IPS-18a (cell line): ENCODE data around the gene LTBP2.

ENCODE experiments used
- H3K27ac ChIP-seq: one replicate; pipeline ENCODE4 v1.5.1; 2013; ENCODE audit warnings: low read length
- H3K27me3 ChIP-seq: one replicate; pipeline ENCODE4 v1.6.1; 2013; ENCODE audit warnings: mild to moderate bottlenecking, low read length; ENCODE audit not compliant: control insufficient read depth, insufficient read depth
- H3K36me3 ChIP-seq: one replicate; pipeline ENCODE4 v1.6.1; 2013; ENCODE audit warnings: low read depth, low read length; ENCODE audit not compliant: control insufficient read depth
- H3K4me1 ChIP-seq: one replicate; pipeline ENCODE4 v1.6.1; 2013; ENCODE audit warnings: low read depth, low read length; ENCODE audit not compliant: control insufficient read depth
- H3K4me3 ChIP-seq: one replicate; pipeline ENCODE4 v1.5.1; 2013; ENCODE audit warnings: low read length
- H3K9ac ChIP-seq: one replicate; pipeline ENCODE4 v1.6.1; 2013; ENCODE audit warnings: mild to moderate bottlenecking, low read length, moderate library complexity
- H3K9me3 ChIP-seq: one replicate; pipeline ENCODE4 v1.6.1; 2013; ENCODE audit warnings: low read depth, low read length; ENCODE audit not compliant: control insufficient read depth

The LTBP2 gene

DNA sequence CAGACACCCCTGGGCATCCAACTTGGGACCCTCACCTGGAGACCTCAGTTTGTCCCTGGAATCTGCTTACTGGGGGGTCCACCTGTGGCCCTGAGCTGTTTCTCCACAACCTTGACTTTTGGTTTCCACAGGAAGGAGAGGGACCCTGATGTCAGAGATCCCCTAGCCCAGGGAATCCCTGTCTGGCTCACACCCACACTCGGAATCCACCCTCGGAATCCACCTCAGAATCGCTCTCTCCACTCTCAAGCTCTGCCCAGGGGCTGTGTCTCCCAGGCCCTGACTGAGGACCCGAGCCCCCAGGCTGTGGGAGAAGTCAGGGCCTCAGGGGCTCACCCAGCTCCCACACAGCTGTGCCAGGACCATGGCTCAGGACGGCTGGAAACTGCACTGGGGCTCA lies 17.4 kb downstream of the LTBP2 start:
- Histone ChIP-seq H3K9ac (no peak overlapping the region), H3K4me1 (no peaks in the 10 kb centered on the region), H3K27me3 (no peaks in the 10 kb centered on the region), H3K9me3 (no peaks in the 10 kb centered on the region), H3K27ac (no peak overlapping the region), H3K4me3 (no peak overlapping the region), H3K36me3 (no peaks in the 10 kb centered on the region)

DNA sequence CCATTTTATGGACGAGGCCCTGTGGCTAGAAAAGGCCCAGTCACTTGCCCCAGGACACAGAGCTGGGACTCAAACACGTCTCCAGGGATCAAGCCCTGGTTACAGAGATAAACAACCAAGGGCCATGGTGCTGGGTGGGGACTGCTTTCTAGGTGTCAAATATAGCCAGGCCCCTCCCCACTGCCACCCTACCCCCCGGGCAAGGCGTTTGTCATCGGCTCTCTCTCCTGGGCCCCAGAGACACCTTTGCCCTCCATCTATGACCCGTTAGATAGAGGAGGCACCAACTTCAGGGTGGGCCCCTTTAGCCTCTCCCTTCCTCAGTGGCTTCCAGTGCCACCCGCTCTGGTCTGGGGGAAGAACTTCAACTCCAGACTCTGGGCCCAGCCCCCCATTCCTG lies 18.0 kb downstream of the LTBP2 start:
- H3K27ac ChIP-seq, result no peak overlapping the region
- H3K27me3 ChIP-seq, result no peaks in the 10 kb centered on the region
- H3K9me3 ChIP-seq, result no peaks in the 10 kb centered on the region
- no peaks in the 10 kb centered on the region for H3K36me3 ChIP-seq
- no peak overlapping the region for H3K4me3 ChIP-seq
- no peaks in the 10 kb centered on the region for H3K4me1 ChIP-seq
- H3K9ac ChIP-seq, result no peak overlapping the region

DNA sequence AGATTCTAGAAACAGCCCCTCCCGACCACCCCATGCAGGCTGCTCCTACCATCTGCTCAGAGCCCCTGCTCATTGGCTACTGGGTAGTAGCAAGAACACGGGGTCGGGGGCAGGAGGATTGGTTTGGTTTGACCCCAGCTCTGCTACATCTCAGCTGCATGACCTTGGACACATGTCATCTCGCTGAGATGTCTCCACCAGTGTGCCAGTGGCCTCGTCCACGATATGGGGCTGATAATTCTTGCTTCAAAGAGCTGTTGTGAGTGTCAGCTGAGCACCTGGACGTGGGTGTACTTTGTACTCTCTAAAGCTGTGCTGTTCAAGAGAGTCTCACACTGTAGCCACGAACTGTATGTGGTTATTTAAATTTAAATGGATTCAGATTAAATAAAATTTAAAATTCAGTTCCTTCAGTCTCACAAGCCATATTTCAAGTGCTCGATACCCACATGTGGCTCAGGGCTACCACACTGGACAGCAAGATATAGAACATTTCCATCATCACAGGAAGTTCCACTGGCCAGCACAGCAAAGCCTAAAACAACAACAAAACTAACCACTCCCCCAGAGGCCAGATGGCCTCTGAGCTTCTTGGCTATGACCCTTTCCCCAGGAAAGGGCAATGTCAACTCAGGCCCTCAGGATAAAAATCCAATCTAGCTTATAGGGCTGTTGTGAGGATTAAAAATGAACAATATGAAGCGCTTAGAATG lies 18.6 kb downstream of the LTBP2 start:
- no peaks in the 10 kb centered on the region for H3K27me3 ChIP-seq
- no peak overlapping the region for H3K4me3 ChIP-seq
- no peak overlapping the region for H3K9ac ChIP-seq
- no peak overlapping the region for H3K27ac ChIP-seq
- H3K4me1 ChIP-seq, result no peaks in the 10 kb centered on the region
- no peaks in the 10 kb centered on the region for H3K9me3 ChIP-seq
- no peaks in the 10 kb centered on the region for H3K36me3 ChIP-seq

DNA sequence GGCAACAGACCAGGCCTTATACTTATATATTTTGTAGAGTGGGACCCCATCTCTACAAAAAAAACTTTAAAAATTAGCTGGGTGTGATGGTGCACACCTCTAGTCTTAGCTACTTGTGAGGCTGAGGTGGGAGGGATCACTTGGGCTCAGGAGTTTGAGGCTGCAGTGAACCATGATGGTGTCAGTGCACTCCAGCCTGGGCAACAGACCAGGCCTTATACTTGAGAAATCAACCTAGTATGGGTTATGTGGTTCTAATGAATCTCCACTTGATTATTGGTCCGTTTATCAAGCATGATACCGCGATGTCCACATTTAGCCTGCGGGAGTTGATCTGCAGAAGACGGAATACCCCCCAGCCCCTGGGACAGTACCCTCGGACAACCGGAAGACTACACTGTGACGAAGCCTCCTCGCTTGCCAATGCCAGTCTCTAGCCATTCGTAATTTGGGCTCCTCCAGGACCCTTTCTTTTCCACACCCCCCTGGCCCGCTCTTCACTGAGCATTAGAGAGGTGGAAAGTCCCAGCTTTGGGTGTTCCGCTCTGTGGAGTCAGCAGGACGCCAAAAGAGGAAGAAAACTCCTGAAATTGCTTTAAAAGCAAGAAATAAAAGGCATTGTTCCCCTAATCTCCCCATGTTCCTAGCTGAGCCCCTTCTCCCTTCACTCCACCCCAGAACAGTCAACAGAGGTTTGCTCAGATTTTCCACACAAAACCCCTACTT lies 19.4 kb downstream of the LTBP2 start:
- no peaks in the 10 kb centered on the region for H3K9me3 ChIP-seq
- H3K4me1 ChIP-seq, result no peaks in the 10 kb centered on the region
- H3K9ac ChIP-seq, result no peak overlapping the region
- H3K4me3 ChIP-seq, result no peak overlapping the region
- H3K27me3 ChIP-seq, result no peaks in the 10 kb centered on the region
- no peak overlapping the region for H3K27ac ChIP-seq
- H3K36me3 ChIP-seq, result no peaks in the 10 kb centered on the region

DNA sequence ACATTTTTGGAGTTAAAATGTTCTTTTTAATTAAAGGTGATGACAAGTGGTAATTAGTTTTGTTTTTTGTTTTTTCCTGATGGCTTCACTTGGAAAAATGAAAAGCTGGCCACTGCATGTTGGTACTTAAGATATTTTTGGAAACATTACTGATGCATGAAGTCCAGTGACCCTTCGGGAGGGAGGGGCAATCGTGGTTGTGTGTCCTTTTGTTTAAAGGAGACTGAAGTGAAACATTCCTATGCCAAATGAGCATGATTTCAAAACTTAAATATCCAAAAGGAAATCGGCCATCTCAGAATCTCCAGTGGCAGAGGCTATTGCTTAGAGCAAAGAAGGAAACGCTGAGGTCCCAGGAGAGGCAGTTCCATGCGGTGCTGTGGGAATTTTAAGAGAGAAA lies 20.1 kb downstream of the LTBP2 start:
- Histone ChIP-seq H3K9me3 (no peaks in the 10 kb centered on the region), H3K27ac (no peak overlapping the region), H3K4me3 (no peak overlapping the region), H3K27me3 (no peaks in the 10 kb centered on the region), H3K9ac (no peak overlapping the region), H3K4me1 (no peaks in the 10 kb centered on the region), H3K36me3 (no peaks in the 10 kb centered on the region)

DNA sequence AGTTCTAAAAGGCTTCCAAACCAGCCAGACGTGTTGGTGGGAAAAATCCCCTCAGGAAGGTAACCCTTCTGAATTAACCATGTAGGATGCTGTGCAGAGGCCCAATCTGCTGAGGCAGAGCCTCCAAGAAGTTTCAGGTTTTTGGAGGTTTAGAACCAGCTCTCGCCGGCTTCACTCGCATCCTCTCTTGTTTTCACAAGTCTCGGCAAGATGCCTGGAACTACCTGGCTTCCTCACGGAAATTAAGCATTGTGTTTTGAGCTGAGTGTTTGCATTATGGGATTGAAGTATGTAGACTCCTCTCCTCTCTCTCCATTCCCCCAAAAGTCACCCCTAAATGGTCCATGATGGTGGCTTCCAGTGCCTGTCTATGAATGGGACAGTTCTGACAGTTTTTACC lies 20.6 kb downstream of the LTBP2 start:
- H3K27me3 ChIP-seq, result no peaks in the 10 kb centered on the region
- no peaks in the 10 kb centered on the region for H3K4me1 ChIP-seq
- no peak overlapping the region for H3K9ac ChIP-seq
- no peak overlapping the region for H3K27ac ChIP-seq
- no peaks in the 10 kb centered on the region for H3K9me3 ChIP-seq
- H3K4me3 ChIP-seq, result no peak overlapping the region
- no peaks in the 10 kb centered on the region for H3K36me3 ChIP-seq

DNA sequence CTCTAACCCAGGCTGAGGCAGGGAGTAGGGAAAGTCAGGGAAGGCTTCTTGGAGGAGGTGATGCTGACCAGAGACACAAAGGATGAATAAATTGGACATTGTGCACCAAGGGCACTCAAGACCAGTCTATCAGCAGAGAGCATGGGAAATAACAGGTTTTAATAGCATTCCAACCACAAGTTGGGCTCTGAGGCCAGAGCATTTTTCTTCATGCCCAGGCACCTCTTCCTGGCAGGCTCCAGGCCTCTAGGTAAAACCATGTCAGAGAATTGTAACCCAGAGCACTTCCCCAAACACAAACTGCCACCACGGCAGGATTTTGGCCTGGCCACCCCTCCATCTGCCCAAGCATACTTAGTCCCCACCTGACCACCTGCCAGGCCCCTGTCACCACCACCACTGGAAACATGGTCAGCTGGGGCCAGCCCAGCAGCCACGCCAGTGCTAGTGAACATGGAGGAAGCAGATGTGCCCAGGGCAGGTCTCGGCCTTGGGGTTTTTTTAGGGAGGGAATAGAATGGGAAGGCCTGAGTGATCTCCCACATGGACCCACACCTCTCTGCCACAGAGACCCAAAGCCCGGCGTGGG lies 22.7 kb downstream of the LTBP2 start:
- Histone ChIP-seq H3K27me3 (no peaks in the 10 kb centered on the region), H3K9ac (no peak overlapping the region), H3K9me3 (no peaks in the 10 kb centered on the region), H3K27ac (no peak overlapping the region), H3K4me1 (no peaks in the 10 kb centered on the region), H3K36me3 (no peaks in the 10 kb centered on the region), H3K4me3 (no peak overlapping the region)

DNA sequence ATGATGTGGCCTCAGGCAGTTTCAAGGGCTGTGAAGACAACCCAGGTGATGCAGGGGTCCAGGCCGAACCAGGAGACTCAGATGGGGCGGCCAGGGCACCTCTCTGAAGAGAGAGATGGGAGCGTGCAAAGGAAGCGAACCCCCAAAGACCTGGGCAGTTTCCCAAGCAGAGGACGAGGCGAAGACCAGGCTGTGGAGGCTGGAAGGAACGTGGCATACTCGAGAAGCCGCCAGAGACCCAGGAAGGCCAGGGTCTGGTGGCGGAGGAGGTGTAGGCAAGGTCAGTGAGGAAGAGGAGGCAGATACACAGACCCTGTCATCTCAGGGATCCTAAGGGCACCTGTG lies 24.7 kb downstream of the LTBP2 start:
- no peak overlapping the region for H3K4me3 ChIP-seq
- no peaks in the 10 kb centered on the region for H3K27me3 ChIP-seq
- no peak overlapping the region for H3K27ac ChIP-seq
- no peak overlapping the region for H3K9ac ChIP-seq
- H3K4me1 ChIP-seq, result no peaks in the 10 kb centered on the region
- H3K36me3 ChIP-seq, result no peaks in the 10 kb centered on the region
- no peaks in the 10 kb centered on the region for H3K9me3 ChIP-seq

DNA sequence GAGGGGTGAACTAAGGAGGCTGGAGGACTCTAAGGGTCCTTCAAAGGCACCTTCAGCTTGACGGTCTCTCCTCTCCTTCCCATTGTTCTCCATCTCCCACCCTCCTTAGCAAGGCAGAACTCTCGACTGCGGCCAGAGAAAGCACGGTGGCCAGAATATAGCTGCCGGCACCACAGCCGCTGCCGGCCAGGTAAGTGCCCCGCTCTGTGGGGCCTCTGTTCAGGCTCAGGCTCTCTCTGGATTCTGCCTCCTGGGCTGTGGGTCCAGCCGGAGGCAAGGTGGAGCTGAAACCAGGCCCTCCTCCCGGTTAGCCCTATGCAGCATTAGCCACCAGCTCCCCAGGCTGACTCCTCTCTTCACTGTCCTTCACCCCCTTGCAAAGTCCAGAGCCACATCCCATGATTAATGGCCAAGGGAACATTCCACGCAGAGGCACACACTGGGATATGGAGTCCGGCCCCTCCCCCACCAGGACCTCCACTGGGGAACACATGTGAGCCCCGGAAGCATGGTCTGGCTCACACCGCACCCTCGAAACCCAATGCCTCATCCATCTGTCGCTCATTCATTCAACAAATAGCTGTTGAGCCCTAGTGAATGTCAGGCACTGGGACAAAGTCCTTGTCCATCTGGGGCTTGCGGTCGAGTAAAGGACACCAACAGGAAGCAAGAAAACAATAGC lies 25.2 kb downstream of the LTBP2 start:
- no peak overlapping the region for H3K27ac ChIP-seq
- no peaks in the 10 kb centered on the region for H3K36me3 ChIP-seq
- H3K4me1 ChIP-seq, result no peaks in the 10 kb centered on the region
- H3K4me3 ChIP-seq, result no peak overlapping the region
- no peak overlapping the region for H3K9ac ChIP-seq
- H3K27me3 ChIP-seq, result no peaks in the 10 kb centered on the region
- no peaks in the 10 kb centered on the region for H3K9me3 ChIP-seq

DNA sequence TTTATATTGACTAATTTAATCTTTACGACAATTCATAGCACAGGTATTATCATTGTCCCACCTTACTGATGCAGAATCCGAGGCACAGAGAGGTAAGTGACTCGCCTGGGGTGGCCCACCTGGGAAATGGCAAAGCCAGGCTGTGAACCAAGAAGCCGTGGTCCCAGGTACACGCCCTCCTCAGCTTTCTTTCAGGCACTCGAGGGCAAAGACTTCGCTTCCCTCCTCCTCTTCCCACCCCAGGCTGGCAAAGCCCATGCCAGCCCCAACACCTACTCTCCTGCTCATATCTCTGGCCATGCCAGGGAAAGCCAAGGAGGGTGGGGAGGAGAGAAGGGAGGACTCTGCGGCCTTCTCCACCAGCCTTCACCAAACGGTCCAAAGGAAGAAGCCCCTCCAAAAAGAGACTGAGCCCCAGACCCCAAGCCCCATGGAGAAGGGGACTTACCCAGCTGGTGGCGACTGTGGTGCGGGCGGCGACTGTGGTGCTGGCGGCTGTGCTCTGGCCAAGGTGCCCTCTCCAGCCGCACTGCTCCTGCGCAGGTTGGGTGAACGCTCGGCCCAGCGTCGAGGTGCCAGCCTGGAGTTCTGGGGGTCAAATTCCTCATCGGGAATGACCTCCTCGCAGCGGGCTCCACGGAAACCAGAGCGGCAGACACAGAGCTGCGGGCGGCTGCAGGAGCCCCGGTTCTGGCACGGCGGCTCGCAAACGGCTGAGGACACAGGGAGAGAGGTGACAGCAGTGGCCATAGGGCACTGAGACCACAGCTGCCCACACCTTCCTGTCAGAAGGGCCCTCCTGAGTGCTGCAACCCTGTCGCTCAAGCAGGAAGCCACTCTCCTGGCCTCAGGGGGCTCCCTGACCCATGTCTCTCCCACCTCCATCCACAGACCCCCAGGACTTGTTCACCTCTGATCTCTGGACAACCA lies 26.4 kb downstream of the LTBP2 start:
- Histone ChIP-seq H3K27ac (no peak overlapping the region), H3K36me3 (no peaks in the 10 kb centered on the region), H3K9me3 (no peaks in the 10 kb centered on the region), H3K4me3 (no peak overlapping the region), H3K4me1 (no peaks in the 10 kb centered on the region), H3K27me3 (no peaks in the 10 kb centered on the region), H3K9ac (no peak overlapping the region)

DNA sequence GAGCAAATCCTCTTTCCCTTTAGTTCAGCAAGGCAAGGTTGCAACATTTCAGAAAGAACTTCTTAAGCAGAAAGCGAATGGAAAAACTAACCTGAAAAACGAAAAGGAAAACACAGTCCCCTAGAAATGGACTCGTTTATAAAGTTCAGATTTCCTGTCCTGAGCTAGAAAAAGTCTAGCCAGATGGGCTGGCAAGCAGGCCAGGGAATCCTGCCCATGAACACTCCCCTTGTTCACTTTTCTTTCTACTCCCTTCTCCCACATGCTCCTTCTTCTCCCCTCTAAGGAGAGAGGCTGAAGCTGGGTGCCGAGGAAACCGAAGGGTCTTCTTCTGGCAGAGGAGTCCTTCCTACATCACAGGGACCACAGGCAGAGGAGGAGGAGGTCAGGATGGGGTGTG lies 27.1 kb downstream of the LTBP2 start:
- Histone ChIP-seq H3K36me3 (no peaks in the 10 kb centered on the region), H3K4me1 (no peaks in the 10 kb centered on the region), H3K27me3 (no peaks in the 10 kb centered on the region), H3K4me3 (no peak overlapping the region), H3K27ac (no peak overlapping the region), H3K9ac (no peak overlapping the region), H3K9me3 (no peaks in the 10 kb centered on the region)
